SH-SY5Y (cell line): ENCODE data around the gene HEPHL1.

ENCODE experiments used
- GATA2 ChIP-seq: IDR thresholded peaks from 2 replicates; pipeline ENCODE4 v1.6.1; 2011; ENCODE audit warnings: mild to moderate bottlenecking, low read depth, low read length
- GATA3 ChIP-seq: IDR thresholded peaks from 2 replicates; pipeline ENCODE4 v1.6.1; 2011; ENCODE audit warnings: low read depth, mild to moderate bottlenecking, low read length, moderate library complexity

DNA sequence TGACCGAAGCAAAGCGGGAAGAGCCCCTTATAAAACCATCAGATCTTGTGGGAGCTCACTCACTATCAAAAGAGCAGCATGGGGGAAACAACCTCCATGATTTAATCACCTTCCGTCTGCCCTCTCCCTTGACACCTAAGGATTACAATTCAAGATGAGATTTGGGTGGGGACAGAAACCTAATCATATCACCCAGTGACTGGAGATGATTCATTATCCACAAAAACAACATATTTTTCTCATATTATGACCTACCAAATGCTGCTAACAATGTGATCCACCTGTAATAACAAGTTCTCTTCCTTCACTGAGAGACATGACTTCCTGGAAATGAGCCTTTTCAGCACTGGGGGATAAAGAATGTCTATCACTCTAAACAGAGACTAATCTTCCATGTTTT, 23.4 kb upstream of the HEPHL1 start:
- no peak for TF ChIP-seq GATA2
- no peak for TF ChIP-seq GATA3
